GM12873 (cell line): ENCODE results near the gene TBX6.

Experiments
- TF ChIP-seq, protein P1 (sequence below): IDR thresholded peaks from 2 replicates; pipeline ENCODE4 v1.5.1; 2012; ENCODE audit warnings: low read depth, mild to moderate bottlenecking, moderate library complexity, low read length, control low read depth; ENCODE audit not compliant: insufficient read depth; ENCODE audit errors: missing control alignments

The TBX6 gene

GRCh38 chr16:30110661-30111060 is 18.9 kb upstream of the TBX6 start:
- TF ChIP-seq, protein P1, sequence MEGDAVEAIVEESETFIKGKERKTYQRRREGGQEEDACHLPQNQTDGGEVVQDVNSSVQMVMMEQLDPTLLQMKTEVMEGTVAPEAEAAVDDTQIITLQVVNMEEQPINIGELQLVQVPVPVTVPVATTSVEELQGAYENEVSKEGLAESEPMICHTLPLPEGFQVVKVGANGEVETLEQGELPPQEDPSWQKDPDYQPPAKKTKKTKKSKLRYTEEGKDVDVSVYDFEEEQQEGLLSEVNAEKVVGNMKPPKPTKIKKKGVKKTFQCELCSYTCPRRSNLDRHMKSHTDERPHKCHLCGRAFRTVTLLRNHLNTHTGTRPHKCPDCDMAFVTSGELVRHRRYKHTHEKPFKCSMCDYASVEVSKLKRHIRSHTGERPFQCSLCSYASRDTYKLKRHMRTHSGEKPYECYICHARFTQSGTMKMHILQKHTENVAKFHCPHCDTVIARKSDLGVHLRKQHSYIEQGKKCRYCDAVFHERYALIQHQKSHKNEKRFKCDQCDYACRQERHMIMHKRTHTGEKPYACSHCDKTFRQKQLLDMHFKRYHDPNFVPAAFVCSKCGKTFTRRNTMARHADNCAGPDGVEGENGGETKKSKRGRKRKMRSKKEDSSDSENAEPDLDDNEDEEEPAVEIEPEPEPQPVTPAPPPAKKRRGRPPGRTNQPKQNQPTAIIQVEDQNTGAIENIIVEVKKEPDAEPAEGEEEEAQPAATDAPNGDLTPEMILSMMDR, result no peak

DNA sequence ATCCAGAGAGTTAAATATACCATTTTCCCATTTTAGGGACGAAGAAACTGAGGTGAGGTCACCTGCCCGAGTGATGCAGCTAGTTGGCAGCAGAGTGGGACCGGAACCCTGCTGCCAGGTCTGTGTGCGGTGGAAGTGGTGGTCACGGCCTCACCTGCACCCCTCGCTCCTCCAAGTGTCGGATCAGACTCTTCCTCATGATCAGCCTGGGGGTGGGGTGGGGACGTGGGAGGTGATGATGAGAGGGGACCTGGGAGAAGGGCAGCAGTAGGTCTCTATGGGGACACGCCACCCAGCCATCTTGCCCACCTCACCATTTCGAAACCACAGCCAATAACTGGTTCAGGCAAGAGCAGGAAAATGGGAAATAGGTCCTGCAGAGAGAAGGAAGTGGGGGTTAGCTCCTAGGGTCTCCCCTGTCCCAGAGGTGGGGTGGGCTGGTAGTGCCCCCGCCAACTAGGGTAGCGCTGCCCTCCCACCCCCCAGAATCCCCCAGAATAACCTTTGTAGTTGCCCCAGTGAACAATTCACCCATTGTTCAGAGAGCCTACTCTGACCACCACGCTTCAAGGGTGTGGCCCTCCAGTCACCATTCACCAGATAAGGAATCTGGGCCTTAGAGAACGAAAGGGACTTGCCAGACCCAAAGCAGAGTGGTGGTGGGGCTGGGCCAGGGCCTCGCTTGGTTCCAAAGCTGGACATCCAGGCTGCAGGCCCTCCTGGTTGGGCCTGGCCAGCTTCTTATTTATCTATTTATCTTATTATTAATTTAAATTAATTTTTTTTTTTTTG is 16.5 kb upstream of the TBX6 start:
- TF ChIP-seq, protein P1, result no peak

DNA sequence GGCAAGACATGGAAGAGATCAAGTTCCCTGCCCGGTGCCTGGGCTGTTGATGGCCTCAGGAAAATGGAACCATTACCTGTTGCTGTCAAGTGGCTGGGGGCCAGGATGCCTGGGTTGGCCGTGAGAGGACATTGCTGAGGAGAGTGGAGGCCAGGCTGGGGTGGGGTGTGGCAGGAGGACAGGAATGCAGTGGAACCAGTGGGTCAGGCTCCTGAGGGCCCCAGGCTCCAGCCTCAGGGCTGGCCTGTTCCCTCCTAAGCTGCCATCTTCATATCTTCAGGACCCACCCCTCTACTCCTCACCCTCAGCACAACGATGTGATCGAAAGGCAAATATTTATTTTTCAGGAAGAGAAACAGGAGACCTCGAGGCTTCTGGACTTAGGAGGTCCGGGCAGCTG is 12.8 kb upstream of the TBX6 start:
- TF ChIP-seq, protein P1, result no peak

- TF ChIP-seq, protein P1, result no peak
These were observed 12.4 kb upstream of the TBX6 start for GRCh38 chr16:30104090-30104489.

- TF ChIP-seq, protein P1, result no peak
These were observed 5.3 kb upstream of the TBX6 start for GRCh38 chr16:30096862-30097563.

DNA sequence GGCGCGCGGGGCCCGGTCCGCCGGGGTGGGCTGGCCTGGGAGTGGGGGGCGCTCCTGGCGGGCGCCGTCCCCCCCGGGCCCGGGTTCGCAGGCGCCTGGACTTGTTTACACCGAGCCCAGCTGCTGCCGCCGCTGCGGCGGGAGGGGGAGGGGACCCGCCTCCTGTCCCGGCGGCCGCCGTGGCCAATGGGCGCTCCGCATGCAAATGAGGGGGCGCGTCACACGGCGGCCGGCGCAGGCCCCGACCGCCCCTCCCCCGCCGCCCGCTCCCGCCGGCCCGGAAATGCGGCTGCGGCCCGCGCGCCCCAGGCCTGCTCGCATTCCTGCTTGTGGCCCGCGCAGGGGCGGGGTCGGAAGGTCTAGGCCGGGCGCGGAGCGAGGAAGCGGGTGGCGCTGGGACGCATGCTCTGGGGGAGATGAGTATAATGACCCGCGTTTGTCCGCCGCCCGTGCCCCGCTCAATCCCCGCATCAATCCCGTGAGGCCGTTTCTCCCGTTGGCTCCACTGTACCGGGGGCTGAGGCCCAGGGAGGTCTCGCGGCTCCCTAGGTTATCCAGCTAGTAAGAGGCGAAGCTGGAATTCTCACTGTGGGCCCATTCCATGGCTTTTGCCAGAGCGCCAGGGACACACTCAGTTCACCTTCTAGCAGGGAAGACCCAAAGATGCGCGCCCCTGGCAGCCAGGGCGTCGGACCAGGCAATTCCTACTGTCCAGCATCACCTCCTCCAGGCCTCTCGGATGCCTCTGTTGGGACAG is 4.6 kb upstream of the TBX6 start, which contains the start of gene YPEL3:
TSS of gene YPEL3 (minus strand) at position 109 of the 757 bp plus-strand sequence. CDS start 731 bp downstream, outside the sequence.
- TF ChIP-seq, protein P1, result no peak
